ENCODE measurements around the gene BTLA.
"Not testable (repeated sequence)": the region's sequence is repeated elsewhere in the genome, so short reads cannot be mapped to it uniquely, and the experiment has no call there.

The BTLA gene, protein sequence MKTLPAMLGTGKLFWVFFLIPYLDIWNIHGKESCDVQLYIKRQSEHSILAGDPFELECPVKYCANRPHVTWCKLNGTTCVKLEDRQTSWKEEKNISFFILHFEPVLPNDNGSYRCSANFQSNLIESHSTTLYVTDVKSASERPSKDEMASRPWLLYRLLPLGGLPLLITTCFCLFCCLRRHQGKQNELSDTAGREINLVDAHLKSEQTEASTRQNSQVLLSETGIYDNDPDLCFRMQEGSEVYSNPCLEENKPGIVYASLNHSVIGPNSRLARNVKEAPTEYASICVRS

DNA sequence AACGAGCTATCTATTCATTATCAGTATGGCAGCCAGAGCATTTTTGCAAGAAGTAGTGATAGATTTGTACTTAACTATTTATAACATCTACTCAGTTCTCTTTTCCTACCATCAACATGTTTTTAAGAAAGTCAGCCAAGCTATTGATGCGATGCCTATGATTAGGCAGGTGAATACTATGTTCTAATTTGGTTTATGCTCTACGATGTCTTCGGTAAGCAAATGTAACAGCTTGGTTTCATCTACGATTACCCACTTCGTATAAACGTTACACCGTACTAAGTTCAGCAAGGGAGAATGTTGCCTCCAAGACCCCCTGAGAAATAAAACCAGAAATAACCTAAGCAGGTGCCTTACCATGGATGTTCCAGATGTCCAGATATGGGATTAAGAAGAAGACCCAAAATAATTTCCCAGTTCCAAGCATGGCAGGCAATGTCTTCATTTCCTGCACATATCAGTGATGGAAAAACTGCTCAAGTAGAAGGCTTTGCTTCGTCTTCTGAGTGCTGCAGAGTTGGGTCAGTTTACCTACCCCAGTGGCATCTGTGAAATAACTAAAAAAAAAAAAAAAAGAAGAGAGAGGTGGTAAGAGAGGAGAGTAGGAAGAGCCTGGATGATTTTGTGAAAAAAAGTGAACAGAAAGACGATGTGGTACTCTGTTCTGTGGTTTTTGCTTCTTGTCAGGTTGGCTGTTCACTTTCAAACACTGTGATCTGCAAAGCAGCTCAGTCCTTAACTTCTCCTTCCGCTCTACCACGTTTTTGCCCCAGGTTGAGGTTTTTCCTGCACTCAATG lies at the start of gene BTLA:
TSS of gene BTLA (minus strand) at position 559 of the 798 bp plus-strand sequence. CDS start at position 445, 114 bp downstream.
- DNase-seq (ENCODE audit: low read depth in 2 of 2): peak in 1 of 2 donors; percentile 14

DNA sequence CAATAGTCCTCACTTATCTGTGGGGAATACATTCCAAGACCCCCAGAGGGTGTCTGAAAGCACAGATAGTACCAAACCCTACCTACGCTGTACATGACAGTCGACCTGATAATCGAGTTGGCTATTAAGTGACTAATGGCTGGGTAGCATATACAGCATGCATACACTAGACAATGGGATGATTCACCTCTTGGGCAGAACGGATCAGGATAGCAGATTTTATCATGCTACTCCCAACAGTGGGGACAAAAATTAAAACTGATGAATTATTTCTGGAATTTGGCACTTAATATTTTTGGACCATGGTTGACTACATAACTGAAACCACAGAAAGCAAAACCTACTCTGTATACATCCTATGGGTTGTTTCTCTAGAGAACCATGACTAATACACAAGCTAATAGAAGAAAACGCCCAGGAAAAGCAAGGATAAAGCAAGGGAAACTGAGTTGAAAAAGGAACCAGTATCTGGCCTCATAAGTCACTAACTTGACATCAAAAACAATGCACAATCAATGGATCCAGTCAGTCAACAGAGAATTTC lies 47.0 kb upstream of the BTLA start:
- DNase-seq (ENCODE audit: low read depth in 2 of 2): no peak

DNA sequence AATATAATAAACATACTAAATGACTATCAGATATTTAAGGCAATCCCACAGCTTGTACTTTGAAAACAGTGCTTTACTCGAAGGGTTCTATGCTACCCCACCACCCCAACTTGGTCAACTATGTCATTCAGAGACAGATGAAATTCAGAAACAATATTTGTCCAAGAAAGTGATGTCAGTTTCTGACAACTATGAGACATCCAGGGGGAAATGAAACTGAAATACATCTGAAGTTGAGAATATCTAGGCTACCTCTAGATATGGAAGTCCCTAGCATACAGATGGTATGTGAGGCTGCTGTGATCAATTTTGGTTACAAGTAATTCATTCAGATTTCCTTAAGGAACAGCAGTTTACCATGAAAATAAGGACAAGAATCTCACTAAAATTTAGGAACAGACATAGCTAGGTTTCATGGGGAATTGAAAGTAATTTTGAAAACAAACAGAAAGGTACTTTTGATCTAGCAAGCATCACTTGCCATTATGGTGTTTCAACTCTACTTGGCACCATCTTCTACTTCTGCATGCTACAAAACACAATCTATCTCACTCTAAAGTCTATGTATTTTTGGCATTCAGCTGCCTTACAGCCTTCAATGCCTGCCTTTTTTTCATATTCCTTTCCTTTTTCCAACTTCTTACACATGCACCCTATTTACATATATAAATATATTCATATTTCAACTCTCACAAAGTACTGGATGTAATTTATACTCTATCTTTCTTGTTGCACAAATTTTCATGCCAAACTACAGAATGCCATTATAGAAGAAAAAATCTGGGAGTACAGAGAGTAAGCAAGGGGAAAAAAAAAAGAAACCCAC lies 40.8 kb upstream of the BTLA start:
- no peak for DNase-seq (ENCODE audit: low read depth in 2 of 2)

DNA sequence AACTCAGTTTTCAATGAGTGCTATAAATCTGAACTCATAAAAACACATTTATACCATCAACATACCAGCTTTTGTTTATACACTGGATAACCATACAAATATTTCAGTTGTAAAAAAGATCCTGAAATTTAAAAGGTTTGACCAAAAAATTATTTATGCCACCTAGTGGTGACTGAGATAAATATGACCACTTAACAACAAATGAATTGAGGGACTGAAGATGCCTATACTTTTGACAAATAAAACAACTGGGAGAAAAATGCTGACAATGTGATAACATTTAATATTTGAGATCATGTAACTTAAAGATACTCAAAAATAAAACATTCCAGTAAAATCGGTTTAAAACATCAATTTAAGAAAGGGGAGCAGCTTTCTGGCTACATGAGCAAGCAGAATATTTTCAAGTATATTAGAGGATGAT lies 32.1 kb upstream of the BTLA start:
- no peak for DNase-seq (ENCODE audit: low read depth in 2 of 2)

DNA sequence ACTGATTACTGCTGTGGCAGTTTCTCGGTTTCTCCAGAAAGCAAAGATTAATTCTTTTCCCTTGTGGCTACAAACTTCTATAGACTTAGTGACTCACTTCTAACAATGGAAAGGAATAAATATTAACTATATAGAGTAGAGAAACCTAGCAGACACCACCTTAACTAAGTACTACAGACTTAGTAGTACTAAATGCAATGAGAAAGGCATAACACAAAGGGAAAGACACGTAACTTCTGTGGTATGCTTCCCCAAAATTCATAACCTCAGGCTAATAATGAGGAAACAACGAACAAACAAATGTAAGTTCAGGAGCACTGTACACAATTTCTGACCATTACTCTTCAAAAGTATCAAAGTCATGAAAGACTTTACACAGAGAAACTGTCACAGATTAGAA lies 31.3 kb upstream of the BTLA start:
- DNase-seq (ENCODE audit: low read depth in 2 of 2): no peak

DNA sequence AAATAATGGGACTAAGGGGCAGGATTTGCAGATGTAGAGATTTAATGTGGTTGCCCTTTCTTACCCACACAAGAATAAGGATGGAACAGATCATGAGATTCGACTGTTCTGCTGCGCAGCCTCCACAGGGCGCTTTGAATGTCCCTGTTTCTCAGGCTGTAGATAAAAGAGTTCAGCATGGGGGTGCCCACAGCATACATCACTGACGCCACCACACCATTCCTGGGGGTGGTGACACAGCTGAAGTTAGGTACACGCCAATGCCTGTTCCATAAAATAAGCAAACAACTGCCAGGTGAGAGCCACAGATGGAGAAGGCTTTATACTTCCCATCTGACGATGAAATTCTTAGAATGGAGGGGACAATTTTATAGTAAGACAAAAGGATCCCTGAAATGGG lies 24.9 kb upstream of the BTLA start:
- DNase-seq (ENCODE audit: low read depth in 2 of 2): not testable (repeated sequence)

DNA sequence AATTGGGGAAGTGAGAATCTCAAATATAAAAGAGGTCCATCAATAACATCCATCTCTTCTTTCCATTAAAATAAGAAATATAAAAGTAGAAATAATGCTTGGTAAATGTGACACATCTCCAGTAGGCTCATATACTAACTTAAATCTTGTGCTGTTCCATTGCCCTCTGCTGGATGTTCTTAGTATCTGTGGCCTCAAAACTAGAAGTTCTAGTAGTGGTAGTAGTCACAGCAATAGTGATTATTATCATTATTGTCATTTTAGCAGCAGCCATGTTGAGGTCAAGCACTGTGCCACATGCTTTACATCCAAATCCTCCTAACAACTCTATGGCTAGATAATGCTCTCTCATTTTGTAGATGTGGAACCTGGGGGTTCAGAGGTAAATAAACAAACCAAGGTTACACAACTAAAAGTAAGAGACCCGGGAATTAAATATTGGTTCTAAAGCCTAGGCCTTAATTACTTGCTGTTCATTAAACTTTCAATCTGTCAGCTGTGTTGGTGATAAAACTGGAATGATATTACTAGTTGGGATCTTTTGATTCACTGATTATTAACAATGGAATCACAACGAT lies 20.2 kb upstream of the BTLA start:
- DNase-seq (ENCODE audit: low read depth in 2 of 2): peak in 1 of 2 donors; percentile 8

DNA sequence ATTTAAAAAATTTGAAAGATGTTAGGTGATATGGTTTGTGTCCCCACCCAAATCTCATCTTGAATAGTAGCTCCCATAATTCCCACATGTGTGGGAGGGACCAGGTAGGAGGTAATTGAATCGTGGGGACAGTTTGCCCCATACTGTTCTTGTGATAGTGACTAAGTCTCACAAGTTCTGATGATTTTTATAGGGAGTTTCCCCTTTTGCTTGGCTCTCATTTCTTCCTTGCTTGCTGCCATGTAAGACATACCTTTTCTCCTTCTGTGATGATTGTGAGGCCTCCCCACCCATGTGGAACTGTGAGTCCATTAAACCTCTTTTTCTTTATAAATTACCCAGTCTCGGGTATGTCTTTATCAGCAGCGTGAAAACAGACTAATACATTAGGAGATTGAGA lies 19.7 kb upstream of the BTLA start:
- not testable (repeated sequence) for DNase-seq (ENCODE audit: low read depth in 2 of 2)

DNA sequence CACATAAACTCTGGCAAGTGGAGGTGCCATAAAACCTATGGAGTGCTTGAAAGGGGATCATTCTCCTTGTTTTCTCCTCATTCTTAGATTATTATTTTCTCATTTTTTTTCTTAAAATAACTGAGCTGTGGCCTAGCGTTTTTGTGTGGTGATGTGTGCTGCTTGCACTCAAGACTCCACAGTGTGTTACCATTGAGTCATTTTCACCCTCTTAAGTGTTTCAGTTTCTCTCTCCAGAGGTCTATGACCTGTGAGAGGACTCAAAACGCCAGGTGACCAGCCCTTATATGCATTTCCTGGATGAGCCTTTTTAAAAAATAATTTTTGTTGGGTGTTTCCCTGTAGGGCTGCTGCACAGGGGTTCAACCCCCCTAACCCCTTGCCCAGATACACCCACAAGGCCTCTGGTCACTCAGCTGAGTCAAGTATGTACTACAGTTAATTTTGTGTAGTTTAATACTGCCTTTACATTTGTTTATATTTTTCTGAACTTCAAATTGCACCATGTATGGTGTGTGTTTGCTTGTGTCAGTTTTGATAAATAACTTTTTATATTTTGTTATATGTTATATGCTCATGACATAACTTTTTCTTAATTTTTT lies 15.4 kb upstream of the BTLA start:
- no peak for DNase-seq (ENCODE audit: low read depth in 2 of 2)

DNA sequence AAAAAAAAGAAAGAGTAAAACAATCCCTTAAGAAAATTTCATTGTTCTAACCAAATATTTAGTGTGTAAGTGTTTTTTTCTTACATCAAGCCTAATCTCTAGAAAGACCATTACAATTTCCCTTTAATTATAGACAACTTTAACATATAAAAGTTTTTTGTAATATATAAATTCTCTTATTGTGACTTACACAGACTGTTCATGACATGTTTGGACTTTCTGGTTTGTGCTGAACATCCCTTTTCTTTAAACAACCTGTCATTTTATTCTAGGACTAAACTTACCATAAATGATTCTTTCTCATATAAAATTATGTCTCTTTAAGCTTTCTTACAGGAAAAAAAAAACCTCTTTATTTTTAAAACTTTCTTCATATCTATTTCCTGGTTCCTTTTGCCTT lies 13.0 kb upstream of the BTLA start:
- DNase-seq (ENCODE audit: low read depth in 2 of 2): no peak

DNA sequence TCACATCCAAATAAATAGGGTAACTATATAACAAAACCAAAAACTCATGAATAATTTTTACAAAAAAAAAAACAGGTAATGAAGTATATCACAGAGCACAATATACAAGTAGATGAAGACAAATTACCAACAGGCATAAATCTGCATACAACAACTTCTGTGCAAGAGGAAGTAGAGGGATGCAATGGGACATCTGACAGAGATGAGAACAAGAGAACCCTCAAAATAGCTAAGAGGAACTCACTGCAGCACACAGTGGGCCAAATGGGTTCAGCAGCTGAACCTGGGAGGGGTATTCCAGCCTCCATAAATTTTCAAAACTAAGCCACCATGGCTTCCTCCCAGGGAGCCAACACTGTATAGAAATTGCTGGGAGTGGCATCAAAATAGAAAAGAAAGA lies 9.6 kb upstream of the BTLA start:
- no peak for DNase-seq (ENCODE audit: low read depth in 2 of 2)

DNA sequence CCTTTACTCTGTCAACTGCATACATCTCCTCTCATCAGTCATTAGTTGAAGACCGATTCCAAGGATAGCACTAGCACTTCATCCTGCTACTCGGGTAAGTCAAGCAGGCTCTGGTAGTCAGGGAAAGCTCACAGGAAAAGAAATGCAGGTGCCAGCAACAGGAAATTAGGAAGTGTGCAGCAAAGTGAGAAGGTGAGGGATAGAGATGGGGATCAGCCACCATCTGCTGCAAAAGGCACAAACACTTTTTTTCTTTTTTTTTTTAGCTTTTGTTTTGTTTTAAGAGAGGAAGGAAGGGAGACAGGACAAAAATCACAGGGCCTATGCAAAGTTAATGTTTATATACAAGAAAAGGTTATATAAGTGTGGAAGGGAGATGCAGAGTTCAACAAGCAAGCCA lies 9.0 kb upstream of the BTLA start:
- no peak for DNase-seq (ENCODE audit: low read depth in 2 of 2)

DNA sequence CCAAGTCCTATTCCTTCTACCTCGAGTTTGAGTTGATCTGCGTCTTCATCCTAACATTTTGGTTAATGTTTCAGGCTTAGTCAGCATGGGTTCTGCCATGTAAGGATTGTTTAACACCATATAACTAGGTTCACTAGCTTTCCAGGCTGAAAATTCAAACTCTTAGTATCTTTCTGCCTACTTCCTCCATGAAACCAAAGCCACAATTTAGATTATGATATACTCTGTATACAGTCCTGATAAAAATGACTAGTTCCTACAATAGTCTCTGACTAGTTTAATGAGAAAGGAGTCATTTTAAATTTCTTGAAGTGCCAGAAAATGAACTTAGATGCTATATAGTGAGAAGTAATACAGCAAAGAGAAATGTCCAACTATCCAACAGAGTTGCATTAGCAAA lies 6.6 kb upstream of the BTLA start:
- DNase-seq (ENCODE audit: low read depth in 2 of 2): no peak

DNA sequence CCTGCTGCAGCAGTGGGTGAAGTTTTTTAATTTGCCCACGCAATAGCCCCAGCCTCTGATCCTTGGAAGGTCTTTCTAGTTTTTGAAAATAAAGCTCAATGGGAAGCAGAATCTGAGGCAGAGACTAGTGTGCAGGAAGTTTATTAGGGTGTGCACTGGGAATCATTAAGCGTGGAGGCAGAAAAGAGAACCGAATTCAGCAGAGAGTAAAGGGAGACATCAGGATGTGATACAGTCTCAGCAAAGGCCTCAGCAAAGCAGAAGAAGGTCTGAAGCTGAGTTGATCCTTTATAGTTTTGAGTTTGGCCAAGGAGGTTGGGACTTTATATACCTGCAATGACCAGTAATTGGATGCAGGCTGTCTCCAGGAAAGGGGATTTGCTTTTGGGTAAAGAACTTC lies 4.9 kb upstream of the BTLA start:
- no peak for DNase-seq (ENCODE audit: low read depth in 2 of 2)

DNA sequence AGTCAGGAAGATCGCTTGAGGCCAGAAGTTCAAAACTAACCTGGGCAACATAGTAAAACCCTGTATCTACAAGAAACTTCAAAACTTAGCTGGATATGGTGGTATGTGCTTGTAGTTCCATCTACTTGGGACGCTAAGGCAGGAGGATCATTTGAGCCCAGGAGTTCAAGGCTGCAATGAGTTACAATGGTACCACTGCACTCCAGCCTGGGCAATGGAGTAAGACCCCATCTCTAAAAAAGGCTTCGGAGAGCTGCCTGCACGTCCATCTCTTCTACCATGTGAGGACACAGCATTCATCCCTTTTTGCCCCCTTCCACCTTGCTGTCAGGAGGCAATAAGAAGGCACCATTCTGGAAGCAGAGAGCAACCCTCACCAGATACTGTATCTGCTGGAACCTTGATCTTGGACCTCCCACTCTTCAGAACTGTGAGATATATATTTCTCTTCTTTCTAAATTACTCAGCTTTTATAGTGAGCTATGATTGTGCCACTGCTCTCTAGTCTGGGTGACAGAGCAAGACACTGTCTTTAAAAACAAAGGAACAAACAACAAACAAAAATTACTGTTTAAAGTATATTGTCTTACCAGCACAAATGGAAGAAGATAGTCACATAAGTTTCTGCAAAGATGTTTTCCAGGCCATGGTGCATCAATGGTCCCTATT lies 4.2 kb upstream of the BTLA start:
- no peak for DNase-seq (ENCODE audit: low read depth in 2 of 2)

DNA sequence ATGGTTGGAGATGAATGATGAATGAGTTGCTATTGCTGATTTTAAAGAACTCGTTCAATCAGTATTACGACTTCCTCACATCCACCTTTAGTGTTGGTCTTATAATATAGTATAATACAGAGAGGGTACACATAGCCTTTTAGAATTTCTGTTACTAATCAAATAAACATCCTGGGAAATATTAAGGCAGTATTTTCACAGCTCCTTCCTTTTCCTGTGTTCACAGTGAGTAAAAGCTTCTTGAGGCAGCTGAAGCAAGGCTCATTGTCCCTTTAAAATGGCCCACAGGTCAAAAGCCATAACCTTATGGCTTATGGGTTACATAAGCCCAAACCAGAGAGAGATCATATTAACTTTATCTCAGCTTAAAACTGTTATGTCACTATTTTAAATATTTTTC lies 1.3 kb upstream of the BTLA start:
- no peak for DNase-seq (ENCODE audit: low read depth in 2 of 2)

DNA sequence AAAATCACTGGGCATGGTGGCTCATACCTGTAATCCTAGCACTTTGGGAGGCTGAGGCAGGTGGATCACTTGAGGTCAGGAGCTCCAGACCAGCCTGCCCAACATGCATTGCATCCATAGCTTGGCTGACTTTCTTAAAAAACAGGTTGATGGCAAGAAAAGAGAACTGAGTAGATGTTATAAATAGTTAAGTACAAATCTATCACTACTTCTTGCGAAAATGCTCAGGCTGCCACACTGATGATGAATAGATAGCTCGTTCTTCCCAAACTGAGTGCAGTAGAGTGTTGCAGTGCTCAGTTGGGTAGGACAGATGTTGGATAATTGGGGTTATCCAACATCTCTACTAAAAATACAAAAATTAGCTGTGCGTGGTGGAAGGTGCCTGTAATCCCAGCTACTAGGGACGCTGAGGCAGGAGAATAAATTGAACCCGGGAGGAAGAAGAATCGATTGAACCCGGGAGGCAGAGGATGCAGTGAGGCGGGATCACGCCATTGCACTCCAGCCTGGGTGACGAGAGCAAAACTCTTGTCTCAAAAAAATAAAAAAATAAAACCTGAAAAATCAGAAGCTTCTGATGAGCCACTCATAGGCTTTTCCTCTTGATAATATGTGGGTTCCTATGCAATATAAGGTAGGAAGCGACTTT lies 1.2 kb downstream of the BTLA start:
- no peak for DNase-seq (ENCODE audit: low read depth in 2 of 2)

DNA sequence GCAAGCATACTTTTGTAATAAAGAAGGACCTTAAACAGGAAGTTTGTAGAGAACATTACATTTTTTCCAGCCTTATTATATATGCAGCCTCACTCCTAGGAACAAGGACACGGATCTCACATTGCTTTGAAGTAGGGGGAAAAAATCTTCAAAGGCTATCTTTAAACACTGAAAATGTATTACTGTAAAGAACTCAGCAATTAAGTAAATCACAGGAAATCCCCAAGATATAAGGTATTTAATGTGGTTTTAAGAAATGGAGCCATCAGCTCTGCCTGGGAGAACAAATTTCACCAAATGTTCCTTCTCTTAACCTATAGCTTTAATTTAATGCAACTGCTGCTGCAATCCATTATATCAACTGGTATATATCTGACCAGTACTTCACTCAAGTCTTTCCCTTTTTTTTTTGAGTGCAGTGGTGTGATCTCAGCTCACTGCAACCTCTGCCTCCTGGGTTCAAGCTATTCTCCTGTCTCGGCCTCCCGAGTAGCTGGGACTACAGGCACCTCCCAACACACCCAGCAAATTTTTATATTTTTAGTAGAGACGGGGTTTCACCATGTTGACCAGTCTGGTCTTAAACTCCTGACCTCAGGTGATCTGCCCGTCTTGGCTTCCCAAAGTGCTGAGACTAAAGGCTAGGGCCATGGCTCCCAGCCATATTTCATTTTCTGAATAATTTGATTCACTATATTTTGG lies 2.8 kb downstream of the BTLA start:
- DNase-seq (ENCODE audit: low read depth in 2 of 2): no peak

DNA sequence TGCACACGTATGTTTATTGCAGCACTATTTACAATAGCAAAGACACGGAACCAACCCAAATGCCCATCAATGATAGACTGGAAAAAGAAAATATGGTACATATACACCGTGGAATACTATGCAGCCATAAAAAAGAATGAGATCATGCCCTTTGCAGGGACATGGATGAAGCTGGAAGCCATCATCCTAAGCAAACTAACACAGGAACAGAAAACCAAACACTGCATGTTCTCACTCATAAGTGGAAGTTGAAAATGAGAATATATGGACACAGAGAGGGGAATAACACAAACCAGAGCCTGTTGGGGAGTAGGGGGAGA lies 4.9 kb downstream of the BTLA start:
- not testable (repeated sequence) for DNase-seq (ENCODE audit: low read depth in 2 of 2)

DNA sequence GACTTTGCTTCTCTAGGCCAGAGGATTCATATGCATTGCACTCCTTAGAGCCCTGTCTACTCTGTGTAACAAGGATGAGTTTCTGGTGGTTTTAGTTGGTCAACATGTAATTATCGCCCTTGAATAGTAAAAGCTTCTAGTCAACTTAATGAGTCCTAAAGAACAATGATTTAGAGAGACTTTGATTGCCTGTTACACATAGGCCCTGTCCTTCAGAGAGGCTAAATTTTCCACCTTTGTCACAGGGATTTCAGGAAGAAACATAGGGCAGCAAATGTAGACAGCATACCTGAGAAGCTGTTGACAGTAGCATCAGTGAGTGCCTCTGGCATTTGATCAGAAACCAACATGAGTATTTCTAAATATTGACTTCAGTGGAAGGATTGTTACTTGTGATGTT lies 7.1 kb downstream of the BTLA start:
- no peak for DNase-seq (ENCODE audit: low read depth in 2 of 2)

All from stimulated activated CD8-positive, alpha-beta memory T cell treated with anti-CD3 and anti-CD28 coated beads, Interleukin-7, amount 100 ng/mL, for 4 hours (primary cell).